ENCODE results near the gene NAALADL2.
A peak's percentile ranks its signal among the peaks of the same experiment; 100 is the strongest.

DNA sequence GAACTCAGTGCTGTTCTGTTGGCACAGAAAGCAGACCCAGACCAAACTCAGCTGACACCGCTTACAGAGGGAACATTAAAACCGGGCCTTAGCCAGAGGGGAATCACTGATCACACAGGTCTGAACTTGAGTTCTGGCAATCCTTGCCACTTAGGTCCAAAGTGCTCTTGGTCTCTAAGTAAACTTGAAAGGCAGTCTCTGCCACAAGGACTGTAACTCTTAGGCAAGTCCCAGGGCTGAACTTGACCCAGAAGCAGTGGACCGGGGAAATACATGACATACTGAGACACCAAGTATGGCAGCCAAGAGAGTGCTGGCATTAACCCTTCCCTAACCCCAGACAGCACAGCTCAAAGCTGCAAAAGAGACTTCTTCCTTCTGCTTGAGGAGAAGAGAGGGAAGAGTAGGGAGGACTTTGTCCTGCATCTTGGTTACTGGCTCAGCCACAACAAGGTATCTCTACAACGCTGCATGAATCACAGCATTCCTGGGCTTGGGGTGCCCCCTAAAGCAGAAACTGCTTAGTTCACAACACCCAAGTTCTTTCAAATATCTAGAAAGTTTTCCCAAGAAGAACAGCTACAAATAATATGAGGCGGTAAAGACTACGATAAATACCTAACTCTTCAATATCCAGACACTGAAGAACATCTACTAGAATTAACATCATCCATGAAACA lies 32.5 kb downstream of the NAALADL2 start:
- TF ChIP-seq, protein P1, sequence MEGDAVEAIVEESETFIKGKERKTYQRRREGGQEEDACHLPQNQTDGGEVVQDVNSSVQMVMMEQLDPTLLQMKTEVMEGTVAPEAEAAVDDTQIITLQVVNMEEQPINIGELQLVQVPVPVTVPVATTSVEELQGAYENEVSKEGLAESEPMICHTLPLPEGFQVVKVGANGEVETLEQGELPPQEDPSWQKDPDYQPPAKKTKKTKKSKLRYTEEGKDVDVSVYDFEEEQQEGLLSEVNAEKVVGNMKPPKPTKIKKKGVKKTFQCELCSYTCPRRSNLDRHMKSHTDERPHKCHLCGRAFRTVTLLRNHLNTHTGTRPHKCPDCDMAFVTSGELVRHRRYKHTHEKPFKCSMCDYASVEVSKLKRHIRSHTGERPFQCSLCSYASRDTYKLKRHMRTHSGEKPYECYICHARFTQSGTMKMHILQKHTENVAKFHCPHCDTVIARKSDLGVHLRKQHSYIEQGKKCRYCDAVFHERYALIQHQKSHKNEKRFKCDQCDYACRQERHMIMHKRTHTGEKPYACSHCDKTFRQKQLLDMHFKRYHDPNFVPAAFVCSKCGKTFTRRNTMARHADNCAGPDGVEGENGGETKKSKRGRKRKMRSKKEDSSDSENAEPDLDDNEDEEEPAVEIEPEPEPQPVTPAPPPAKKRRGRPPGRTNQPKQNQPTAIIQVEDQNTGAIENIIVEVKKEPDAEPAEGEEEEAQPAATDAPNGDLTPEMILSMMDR (IDR thresholded peaks at IDR 0.05; ENCODE audit: low read length): peak; percentile 7; the same call in 1 of the 2 replicates
- TF ChIP-seq EZH2 (IDR thresholded peaks at IDR 0.05; ENCODE audit: borderline replicate concordance, low read length): no peak

All from OCI-LY1 (cell line).